K562 (cell line): ENCODE data around the gene ZFR2. TPM values are rescaled to one million over a fixed set of nuclear protein-coding genes. Genes with fewer than 3 reads are reported as not detected.

Source experiments
- FOXM1 ChIP-seq, 2 experiments: fragments of 450-650 bp in 1 of 2; sonication (generic) in 1 of 2; formaldehyde crosslinking in 1 of 2; IDR thresholded peaks; 2 replicates each; pipeline versions ENCODE4 v1.6.1 to v1.9.0; 2017 to 2022; ENCODE audit warnings: low read depth in 2 of 2, mild to moderate bottlenecking in 2 of 2, missing genetic modification reagents in 1 of 2, moderate library complexity in 1 of 2
- HIVEP1 ChIP-seq: fragments of 250-450 bp; sonication (Bioruptor Pico); IDR thresholded peaks from 2 replicates; pipeline ENCODE4 v1.4.0; 2020; ENCODE audit warnings: mild to moderate bottlenecking
- ZNF282 ChIP-seq: sonication (generic); formaldehyde crosslinking; IDR thresholded peaks from 2 replicates; pipeline ENCODE4 v1.8.1; 2023; ENCODE audit warnings: missing genetic modification reagents
- ZNF511 ChIP-seq: sonication (generic); formaldehyde crosslinking; IDR thresholded peaks from 2 replicates; pipeline ENCODE4 v1.8.0; 2022; ENCODE audit warnings: mild to moderate bottlenecking, missing genetic modification reagents
- polyA plus RNA-seq, 8 experiments: library from polyadenylated mRNA; depleted of rRNA in 4 of 8; stranded (reverse) in 5 of 8; unstranded in 3 of 8; fragments of >200 nt; fragmentation: Nextera tagmentation in 2 of 8; fragmentation: Illumina TruSeq in 1 of 8; extraction: Ambion mirVana in 2 of 8; extraction: Trizol in 1 of 8; gene quantifications; 2 replicates each; pipeline versions ENCODE4 v1.2.1 to v1.2.3, GENCODE V29; 2011 to 2014; ENCODE audit warnings: inconsistent platforms in 1 of 8, missing spikeins in 1 of 8
- total RNA-seq, 7 experiments: library from RNA; depleted of rRNA in 6 of 7; stranded (reverse); fragments of >200 nt in 6 of 7; fragmentation: Illumina TruSeq in 2 of 7; extraction: Trizol in 2 of 7; gene quantifications; 2 replicates each; pipeline versions ENCODE4 v1.2.1 to v1.2.3, GENCODE V29; 2011 to 2021; ENCODE audit warnings: low replicate concordance in 1 of 7
- TF ChIP-seq, protein P1 (sequence below): fragments of 450-650 bp; IDR thresholded peaks from 2 replicates; pipeline ENCODE4 v1.6.1; 2016; ENCODE audit warnings: mild to moderate bottlenecking, moderate library complexity
- TF ChIP-seq, protein P2 (sequence below): fragments of 450-650 bp; IDR thresholded peaks from 2 replicates; pipeline ENCODE4 v1.6.1; 2018; ENCODE audit warnings: mild to moderate bottlenecking, low read depth; ENCODE audit not compliant: partially characterized antibody

The ZFR2 gene
- total and polyA plus RNA-seq, 9 of the 15 experiments (the other 6 are each of a cell fraction or from before 2014, with no cell fraction given), result 0.03 to 0.59 (median 0.07) TPM; not detected in 6

DNA sequence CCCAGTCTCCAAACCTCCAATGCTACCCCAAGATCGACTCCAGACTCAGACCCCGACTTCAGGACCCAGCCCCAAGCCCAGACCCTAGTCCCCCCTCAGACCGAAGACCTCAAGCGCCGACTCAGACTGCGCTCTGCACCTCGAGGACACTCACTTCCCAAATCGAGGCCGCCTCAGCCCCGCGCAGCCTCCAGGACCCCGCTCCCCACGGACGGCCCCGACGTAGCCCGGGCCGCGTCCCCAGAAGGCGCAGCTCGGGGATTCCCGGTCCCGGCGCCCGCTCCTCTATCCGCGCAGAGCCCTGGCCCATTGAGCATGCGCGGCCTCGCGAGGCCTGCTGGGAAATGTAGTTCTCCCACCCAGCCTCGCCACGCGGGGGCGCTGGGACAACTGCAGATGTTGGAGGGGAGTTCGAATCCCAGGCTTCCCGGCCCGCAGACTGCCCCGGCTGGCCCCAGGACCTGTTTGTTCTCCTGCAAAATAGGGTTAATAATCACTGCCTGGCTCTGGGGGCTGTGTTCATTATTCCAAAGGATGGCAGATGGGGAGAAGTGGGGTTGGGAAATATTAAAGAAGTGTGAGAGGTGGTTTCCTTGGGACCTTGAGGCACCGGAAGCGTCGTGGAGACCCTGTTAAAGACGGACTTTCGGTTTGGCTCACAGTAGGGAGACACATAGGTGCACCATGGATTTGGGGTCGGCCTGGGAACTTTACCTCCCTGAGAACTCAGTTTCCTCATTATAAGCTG is 107.3 kb downstream of the ZFR2 start, which contains the start of gene APBA3 (continued):
- TF ChIP-seq HIVEP1 (CRISPR knock-in tag) (no peak), ZNF282 (CRISPR knock-in tag) (no peak), FOXM1 (IDR thresholded peaks at IDR 0.05; ENCODE audit: low read depth) (peak; percentile 39; the same call in 1 of the 2 replicates), FOXM1 (CRISPR knock-in tag; IDR thresholded peaks at IDR 0.05; ENCODE audit: low read depth) (no peak), ZNF511 (CRISPR knock-in tag) (no peak; the same call in 1 of the 2 replicates)
- TF ChIP-seq, protein P1, sequence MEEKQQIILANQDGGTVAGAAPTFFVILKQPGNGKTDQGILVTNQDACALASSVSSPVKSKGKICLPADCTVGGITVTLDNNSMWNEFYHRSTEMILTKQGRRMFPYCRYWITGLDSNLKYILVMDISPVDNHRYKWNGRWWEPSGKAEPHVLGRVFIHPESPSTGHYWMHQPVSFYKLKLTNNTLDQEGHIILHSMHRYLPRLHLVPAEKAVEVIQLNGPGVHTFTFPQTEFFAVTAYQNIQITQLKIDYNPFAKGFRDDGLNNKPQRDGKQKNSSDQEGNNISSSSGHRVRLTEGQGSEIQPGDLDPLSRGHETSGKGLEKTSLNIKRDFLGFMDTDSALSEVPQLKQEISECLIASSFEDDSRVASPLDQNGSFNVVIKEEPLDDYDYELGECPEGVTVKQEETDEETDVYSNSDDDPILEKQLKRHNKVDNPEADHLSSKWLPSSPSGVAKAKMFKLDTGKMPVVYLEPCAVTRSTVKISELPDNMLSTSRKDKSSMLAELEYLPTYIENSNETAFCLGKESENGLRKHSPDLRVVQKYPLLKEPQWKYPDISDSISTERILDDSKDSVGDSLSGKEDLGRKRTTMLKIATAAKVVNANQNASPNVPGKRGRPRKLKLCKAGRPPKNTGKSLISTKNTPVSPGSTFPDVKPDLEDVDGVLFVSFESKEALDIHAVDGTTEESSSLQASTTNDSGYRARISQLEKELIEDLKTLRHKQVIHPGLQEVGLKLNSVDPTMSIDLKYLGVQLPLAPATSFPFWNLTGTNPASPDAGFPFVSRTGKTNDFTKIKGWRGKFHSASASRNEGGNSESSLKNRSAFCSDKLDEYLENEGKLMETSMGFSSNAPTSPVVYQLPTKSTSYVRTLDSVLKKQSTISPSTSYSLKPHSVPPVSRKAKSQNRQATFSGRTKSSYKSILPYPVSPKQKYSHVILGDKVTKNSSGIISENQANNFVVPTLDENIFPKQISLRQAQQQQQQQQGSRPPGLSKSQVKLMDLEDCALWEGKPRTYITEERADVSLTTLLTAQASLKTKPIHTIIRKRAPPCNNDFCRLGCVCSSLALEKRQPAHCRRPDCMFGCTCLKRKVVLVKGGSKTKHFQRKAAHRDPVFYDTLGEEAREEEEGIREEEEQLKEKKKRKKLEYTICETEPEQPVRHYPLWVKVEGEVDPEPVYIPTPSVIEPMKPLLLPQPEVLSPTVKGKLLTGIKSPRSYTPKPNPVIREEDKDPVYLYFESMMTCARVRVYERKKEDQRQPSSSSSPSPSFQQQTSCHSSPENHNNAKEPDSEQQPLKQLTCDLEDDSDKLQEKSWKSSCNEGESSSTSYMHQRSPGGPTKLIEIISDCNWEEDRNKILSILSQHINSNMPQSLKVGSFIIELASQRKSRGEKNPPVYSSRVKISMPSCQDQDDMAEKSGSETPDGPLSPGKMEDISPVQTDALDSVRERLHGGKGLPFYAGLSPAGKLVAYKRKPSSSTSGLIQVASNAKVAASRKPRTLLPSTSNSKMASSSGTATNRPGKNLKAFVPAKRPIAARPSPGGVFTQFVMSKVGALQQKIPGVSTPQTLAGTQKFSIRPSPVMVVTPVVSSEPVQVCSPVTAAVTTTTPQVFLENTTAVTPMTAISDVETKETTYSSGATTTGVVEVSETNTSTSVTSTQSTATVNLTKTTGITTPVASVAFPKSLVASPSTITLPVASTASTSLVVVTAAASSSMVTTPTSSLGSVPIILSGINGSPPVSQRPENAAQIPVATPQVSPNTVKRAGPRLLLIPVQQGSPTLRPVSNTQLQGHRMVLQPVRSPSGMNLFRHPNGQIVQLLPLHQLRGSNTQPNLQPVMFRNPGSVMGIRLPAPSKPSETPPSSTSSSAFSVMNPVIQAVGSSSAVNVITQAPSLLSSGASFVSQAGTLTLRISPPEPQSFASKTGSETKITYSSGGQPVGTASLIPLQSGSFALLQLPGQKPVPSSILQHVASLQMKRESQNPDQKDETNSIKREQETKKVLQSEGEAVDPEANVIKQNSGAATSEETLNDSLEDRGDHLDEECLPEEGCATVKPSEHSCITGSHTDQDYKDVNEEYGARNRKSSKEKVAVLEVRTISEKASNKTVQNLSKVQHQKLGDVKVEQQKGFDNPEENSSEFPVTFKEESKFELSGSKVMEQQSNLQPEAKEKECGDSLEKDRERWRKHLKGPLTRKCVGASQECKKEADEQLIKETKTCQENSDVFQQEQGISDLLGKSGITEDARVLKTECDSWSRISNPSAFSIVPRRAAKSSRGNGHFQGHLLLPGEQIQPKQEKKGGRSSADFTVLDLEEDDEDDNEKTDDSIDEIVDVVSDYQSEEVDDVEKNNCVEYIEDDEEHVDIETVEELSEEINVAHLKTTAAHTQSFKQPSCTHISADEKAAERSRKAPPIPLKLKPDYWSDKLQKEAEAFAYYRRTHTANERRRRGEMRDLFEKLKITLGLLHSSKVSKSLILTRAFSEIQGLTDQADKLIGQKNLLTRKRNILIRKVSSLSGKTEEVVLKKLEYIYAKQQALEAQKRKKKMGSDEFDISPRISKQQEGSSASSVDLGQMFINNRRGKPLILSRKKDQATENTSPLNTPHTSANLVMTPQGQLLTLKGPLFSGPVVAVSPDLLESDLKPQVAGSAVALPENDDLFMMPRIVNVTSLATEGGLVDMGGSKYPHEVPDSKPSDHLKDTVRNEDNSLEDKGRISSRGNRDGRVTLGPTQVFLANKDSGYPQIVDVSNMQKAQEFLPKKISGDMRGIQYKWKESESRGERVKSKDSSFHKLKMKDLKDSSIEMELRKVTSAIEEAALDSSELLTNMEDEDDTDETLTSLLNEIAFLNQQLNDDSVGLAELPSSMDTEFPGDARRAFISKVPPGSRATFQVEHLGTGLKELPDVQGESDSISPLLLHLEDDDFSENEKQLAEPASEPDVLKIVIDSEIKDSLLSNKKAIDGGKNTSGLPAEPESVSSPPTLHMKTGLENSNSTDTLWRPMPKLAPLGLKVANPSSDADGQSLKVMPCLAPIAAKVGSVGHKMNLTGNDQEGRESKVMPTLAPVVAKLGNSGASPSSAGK, result no peak; the same call in 1 of the 2 replicates
- TF ChIP-seq, protein P2, sequence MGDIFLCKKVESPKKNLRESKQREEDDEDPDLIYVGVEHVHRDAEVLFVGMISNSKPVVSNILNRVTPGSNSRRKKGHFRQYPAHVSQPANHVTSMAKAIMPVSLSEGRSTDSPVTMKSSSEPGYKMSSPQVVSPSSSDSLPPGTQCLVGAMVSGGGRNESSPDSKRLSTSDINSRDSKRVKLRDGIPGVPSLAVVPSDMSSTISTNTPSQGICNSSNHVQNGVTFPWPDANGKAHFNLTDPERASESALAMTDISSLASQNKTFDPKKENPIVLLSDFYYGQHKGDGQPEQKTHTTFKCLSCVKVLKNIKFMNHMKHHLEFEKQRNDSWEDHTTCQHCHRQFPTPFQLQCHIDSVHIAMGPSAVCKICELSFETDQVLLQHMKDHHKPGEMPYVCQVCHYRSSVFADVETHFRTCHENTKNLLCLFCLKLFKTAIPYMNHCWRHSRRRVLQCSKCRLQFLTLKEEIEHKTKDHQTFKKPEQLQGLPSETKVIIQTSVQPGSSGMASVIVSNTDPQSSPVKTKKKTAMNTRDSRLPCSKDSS, result no peak
